Measurements from ENCODE around the gene BTG2.

Gene BTG2

GRCh38 chr1:203338335-203339036, 33.2 kb downstream of the BTG2 start:
- no peak for DNase-seq (ENCODE audit: extremely low read depth, low read depth)
- TF ChIP-seq CTCF (IDR thresholded peaks at IDR 0.05; ENCODE audit: low read depth, low read length), result peak; percentile 93

- peak; percentile 60 for DNase-seq (ENCODE audit: extremely low read depth, low read depth)
Measured at GRCh38 chr1:203340112-203340790, 34.9 kb downstream of the BTG2 start.

GRCh38 chr1:203342192-203342940, 37.0 kb downstream of the BTG2 start:
- TF ChIP-seq CTCF (IDR thresholded peaks at IDR 0.05; ENCODE audit: low read depth, low read length), result peak; percentile 78
- DNase-seq (ENCODE audit: extremely low read depth, low read depth), result no peak

More at GRCh38 chr1:203340112-203340790, 34.9 kb downstream of the BTG2 start:
- peak; percentile 89 for TF ChIP-seq CTCF (IDR thresholded peaks at IDR 0.05; ENCODE audit: low read depth, low read length)

- DNase-seq (ENCODE audit: extremely low read depth, low read depth), result no peak
- no peak for TF ChIP-seq CTCF (IDR thresholded peaks at IDR 0.05; ENCODE audit: low read depth, low read length)
Measured at GRCh38 chr1:203343956-203344754, 38.8 kb downstream of the BTG2 start.

GRCh38 chr1:203346060-203346768, 40.9 kb downstream of the BTG2 start:
- no peak for TF ChIP-seq CTCF (IDR thresholded peaks at IDR 0.05; ENCODE audit: low read depth, low read length)
- DNase-seq (ENCODE audit: extremely low read depth, low read depth), result no peak

GRCh38 chr1:203346769-203347102, 41.4 kb downstream of the BTG2 start:
- no peak for DNase-seq (ENCODE audit: extremely low read depth, low read depth)
- TF ChIP-seq CTCF (IDR thresholded peaks at IDR 0.05; ENCODE audit: low read depth, low read length), result no peak
